Measurements from ENCODE around the gene RSL24D1.

GRCh38 chr15:55231455-55231854 lies 34.7 kb upstream of the RSL24D1 start:
- TF ChIP-seq CTCF (conservative IDR thresholded peaks at IDR 0.05) (no peak), EZH2 (IDR thresholded peaks at IDR 0.05; ENCODE audit: low read depth) (no peak)
